Spleen (tissue), 11 donors: Measurements from ENCODE around the gene SOX5. TPM values are rescaled to one million over a fixed set of nuclear protein-coding genes. Genes with fewer than 3 reads are reported as not detected.

Experiments used
- DNase-seq: peaks from one replicate; pipeline ENCODE4 v3.0.0-alpha.2; 2020
- H3K27ac ChIP-seq, 8 donors: fragments of 200-600 bp; sonication (generic) in 7 of 8; 1 replicate in 4 of 8; 2 replicates in 4 of 8; pipeline versions ENCODE4 v1.5.0 to v1.8.0; 2016 to 2021; ENCODE audit warnings: inconsistent platforms in 4 of 8, mild to moderate bottlenecking in 4 of 8, moderate library complexity in 1 of 8
- H3K27me3 ChIP-seq, 7 donors: fragments of 200-600 bp; sonication (generic) in 6 of 7; replicated peaks in 1 of 7; 1 replicate in 4 of 7; 2 replicates in 3 of 7; pipeline versions ENCODE4 v1.5.0 to v1.8.0; 2016 to 2021; ENCODE audit warnings: inconsistent platforms in 3 of 7, mild to moderate bottlenecking in 1 of 7
- H3K36me3 ChIP-seq, 6 donors: fragments of 200-600 bp; sonication (generic) in 5 of 6; 1 replicate in 4 of 6; 2 replicates in 2 of 6; pipeline versions ENCODE4 v1.5.0 to v1.8.0; 2016 to 2021; ENCODE audit warnings: inconsistent platforms in 2 of 6
- H3K4me1 ChIP-seq, 6 donors: fragments of 200-600 bp; sonication (generic) in 5 of 6; 1 replicate in 3 of 6; 2 replicates in 3 of 6; pipeline versions ENCODE4 v1.5.0 to v1.8.0; 2016 to 2021; ENCODE audit warnings: inconsistent platforms in 3 of 6
- H3K4me3 ChIP-seq, 8 donors: fragments of 200-600 bp; sonication (generic) in 7 of 8; 1 replicate in 4 of 8; 2 replicates in 4 of 8; pipeline versions ENCODE4 v1.5.0 to v1.8.0; 2016 to 2021; ENCODE audit warnings: inconsistent platforms in 4 of 8, mild to moderate bottlenecking in 4 of 8, moderate library complexity in 2 of 8
- H3K9me3 ChIP-seq, 8 donors: fragments of 200-600 bp; sonication (generic) in 7 of 8; 1 replicate in 4 of 8; 2 replicates in 4 of 8; pipeline versions ENCODE4 v1.5.0 to v1.8.0; 2016 to 2021; ENCODE audit warnings: inconsistent platforms in 4 of 8
- POLR2A ChIP-seq, 3 donors: fragments of 450-650 bp; IDR thresholded peaks; one replicate each; pipeline ENCODE4 v1.5.1; 2017; ENCODE audit warnings: antibody characterized with exemption in 3 of 3, mild to moderate bottlenecking in 1 of 3
- POLR2AphosphoS5 ChIP-seq, 3 donors: sonication (generic); formaldehyde crosslinking; IDR thresholded peaks; one replicate each; pipeline ENCODE4 v1.5.1; 2017; ENCODE audit warnings: antibody characterized with exemption in 3 of 3
- WGBS, 5 donors: extraction: QIAGEN DNeasy Blood & Tissue Kit in 3 of 5; methylation state at CpG; one replicate each; pipeline versions ENCODE4 v1.1.5 to v1.1.7; 2013 to 2018; 5-methylcytosine and 5-hydroxymethylcytosine counted together
- intact Hi-C: fragments of 100-400 bp; cut with DNase I; formaldehyde crosslinking; loops from one replicate; pipeline ENCODE4 v1.15.0; 2023; ENCODE audit warnings: low total_unique reads
- polyA plus RNA-seq, 3 donors: library from polyadenylated mRNA; stranded (reverse); fragments of 200-250 nt; gene quantifications; one replicate each; pipeline ENCODE4 v1.2.1, GENCODE V29; 2013
- total RNA-seq, 7 donors: library from RNA; depleted of rRNA in 3 of 7; stranded (reverse); fragments of >200 nt in 3 of 7; fragmentation: NEBNext Ultra II Directional in 4 of 7; extraction: Animal tissue kit (Norgen Biotek cat#: 25700) in 4 of 7; gene quantifications; one replicate each; pipeline versions ENCODE4 v1.1.0 to v1.2.1, GENCODE V29; 2016 to 2021
- TF ChIP-seq, protein P1 (sequence below), 11 experiments: fragments of 200-600 bp in 7 of 11; fragments of 450-650 bp in 4 of 11; sonication (generic) in 4 of 11; IDR thresholded peaks in 8 of 11; conservative IDR thresholded peaks in 3 of 11; 1 replicate in 7 of 11; 2 replicates in 4 of 11; pipeline versions ENCODE4 v1.4.0 to v1.8.0; 2016 to 2021; ENCODE audit warnings: antibody characterized with exemption in 11 of 11, inconsistent platforms in 4 of 11, mild to moderate bottlenecking in 1 of 11
- donor health status: healthy with polysubstance abuse.
- donor health status: DM: no; HTN: no; CAD: no; lungs with moderate emphysema.
- donor health status: DM: no; HTN: no; CAD: no.
- donor health status: Bipolar disorder and iron deficiency.
- donor health status: healthy.
- donor health status: DM: no; HTN: no; CAD: no.
- donor health status: DM: yes; HTN: yes; CAD: no.

The SOX5 gene
- total and polyA plus RNA-seq, 10 donors, result 0.20 to 21.3 (median 8.7) TPM

DNA sequence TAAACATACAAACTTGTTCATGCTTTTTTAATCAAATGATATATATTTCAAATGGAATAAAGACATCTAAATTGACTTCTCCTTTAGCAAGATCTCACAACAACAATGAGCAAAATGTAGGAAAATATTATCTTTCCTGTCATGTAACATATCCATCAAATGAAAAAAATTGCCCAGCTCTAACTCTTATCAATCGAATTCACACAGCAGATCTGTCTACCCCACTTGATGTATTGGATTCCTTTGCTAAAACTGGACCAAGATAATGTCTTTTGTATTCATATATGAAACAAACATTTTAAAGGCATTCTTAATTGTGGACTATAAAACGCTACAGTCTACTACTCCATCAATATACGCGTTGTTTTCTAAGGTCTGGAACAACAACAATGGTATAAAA, 218.0 kb downstream of the SOX5 start:
- H3K4me3 ChIP-seq, result no peak overlapping the region
- H3K36me3 ChIP-seq, result no peaks in the 10 kb centered on the region
- H3K27ac ChIP-seq, result no peak overlapping the region
- intact Hi-C loops, result no loop called here
- no peaks in the 10 kb centered on the region for H3K27me3 ChIP-seq
- WGBS, 5 donors, result 84 to 92% (median 87%) methylated on average over 4 of the region's 4 CpGs
- no peak for DNase-seq
- no peak for TF ChIP-seq POLR2AphosphoS5 (IDR thresholded peaks at IDR 0.05)
- TF ChIP-seq, protein P1, sequence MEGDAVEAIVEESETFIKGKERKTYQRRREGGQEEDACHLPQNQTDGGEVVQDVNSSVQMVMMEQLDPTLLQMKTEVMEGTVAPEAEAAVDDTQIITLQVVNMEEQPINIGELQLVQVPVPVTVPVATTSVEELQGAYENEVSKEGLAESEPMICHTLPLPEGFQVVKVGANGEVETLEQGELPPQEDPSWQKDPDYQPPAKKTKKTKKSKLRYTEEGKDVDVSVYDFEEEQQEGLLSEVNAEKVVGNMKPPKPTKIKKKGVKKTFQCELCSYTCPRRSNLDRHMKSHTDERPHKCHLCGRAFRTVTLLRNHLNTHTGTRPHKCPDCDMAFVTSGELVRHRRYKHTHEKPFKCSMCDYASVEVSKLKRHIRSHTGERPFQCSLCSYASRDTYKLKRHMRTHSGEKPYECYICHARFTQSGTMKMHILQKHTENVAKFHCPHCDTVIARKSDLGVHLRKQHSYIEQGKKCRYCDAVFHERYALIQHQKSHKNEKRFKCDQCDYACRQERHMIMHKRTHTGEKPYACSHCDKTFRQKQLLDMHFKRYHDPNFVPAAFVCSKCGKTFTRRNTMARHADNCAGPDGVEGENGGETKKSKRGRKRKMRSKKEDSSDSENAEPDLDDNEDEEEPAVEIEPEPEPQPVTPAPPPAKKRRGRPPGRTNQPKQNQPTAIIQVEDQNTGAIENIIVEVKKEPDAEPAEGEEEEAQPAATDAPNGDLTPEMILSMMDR (IDR thresholded peaks at IDR 0.05 in 8 of 11, conservative IDR thresholded peaks at IDR 0.05 in 3 of 11), result no peak
- TF ChIP-seq POLR2A (IDR thresholded peaks at IDR 0.05), result no peak
- no peaks in the 10 kb centered on the region for H3K4me1 ChIP-seq
- H3K9me3 ChIP-seq, result no peaks in the 10 kb centered on the region

DNA sequence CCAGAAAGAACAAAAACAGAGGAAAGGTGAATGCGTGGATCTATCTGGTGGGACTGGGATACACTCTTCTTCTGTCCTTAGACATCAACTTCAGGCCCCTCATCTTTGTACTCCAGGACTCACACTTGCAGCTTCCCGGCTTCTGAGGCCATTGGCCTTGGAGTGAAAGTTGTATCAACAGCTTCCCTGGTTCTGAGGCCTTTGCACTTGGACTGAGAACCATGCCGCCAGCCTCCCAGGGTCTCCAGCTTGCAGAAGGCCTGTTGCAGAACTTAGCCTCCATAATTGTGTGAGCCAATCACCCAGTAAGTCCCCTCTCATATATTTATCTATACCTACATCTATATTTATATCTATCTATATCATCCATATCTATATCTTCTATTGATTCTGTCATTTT, 218.4 kb downstream of the SOX5 start:
- no peaks in the 10 kb centered on the region for H3K27me3 ChIP-seq
- no peaks in the 10 kb centered on the region for H3K9me3 ChIP-seq
- H3K4me1 ChIP-seq, result no peaks in the 10 kb centered on the region
- H3K36me3 ChIP-seq, result no peaks in the 10 kb centered on the region
- 85 to 95% (median 89%) methylated on average over 3 of the region's 3 CpGs for WGBS, 5 donors
- no peak overlapping the region for H3K4me3 ChIP-seq
- DNase-seq, result no peak
- intact Hi-C loops, result no loop called here
- TF ChIP-seq POLR2A (IDR thresholded peaks at IDR 0.05) (no peak), POLR2AphosphoS5 (IDR thresholded peaks at IDR 0.05) (no peak)
- TF ChIP-seq, protein P1 (IDR thresholded peaks at IDR 0.05 in 8 of 11, conservative IDR thresholded peaks at IDR 0.05 in 3 of 11), result no peak
- H3K27ac ChIP-seq, result no peak overlapping the region

DNA sequence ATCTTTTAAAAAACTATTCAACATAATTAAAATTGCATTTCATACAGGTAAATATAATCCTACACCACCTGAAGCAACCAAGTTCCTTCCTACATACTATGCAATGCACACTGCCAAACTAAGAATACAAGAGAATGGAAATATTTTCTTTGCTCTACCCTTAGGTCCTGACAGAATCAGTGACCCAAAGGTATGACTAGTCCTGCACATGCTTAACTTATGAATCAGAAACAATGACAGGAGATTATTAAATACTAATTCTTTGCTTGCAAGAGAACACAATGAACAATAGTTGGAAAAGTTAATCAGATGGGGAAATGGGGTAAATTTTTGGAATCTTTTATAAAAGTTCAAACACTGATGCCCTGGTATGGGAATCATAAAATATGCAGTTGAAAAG, 220.1 kb downstream of the SOX5 start:
- H3K27me3 ChIP-seq, result no peaks in the 10 kb centered on the region
- DNase-seq, result no peak
- no peaks in the 10 kb centered on the region for H3K9me3 ChIP-seq
- H3K27ac ChIP-seq, result no peak overlapping the region
- intact Hi-C loops, result no loop called here
- no peaks in the 10 kb centered on the region for H3K4me1 ChIP-seq
- no peaks in the 10 kb centered on the region for H3K36me3 ChIP-seq
- TF ChIP-seq, protein P1 (IDR thresholded peaks at IDR 0.05 in 8 of 11, conservative IDR thresholded peaks at IDR 0.05 in 3 of 11), result no peak
- TF ChIP-seq POLR2A (IDR thresholded peaks at IDR 0.05) (no peak), POLR2AphosphoS5 (IDR thresholded peaks at IDR 0.05) (no peak)
- no peak overlapping the region for H3K4me3 ChIP-seq

DNA sequence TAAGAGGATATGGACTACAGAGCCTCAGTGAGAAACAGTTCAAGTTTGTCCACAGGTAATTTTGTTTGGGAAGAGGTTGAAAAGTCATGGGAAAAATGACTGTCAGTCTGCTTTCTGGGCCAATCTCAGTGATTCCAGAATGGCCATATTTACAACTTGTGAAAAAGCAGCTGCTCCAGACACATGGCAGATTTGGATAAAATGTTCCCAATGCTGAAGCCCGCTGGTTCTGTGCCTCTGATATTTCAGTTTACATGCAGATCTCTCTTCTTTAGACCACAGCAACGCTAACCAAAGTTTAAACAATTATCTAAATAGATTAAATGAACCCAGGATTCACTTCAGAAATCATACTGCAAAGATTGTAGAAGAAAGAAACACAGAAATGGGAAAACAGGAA, 222.8 kb downstream of the SOX5 start:
- Histone ChIP-seq H3K4me1 (no peaks in the 10 kb centered on the region), H3K27me3 (no peaks in the 10 kb centered on the region), H3K9me3 (no peaks in the 10 kb centered on the region), H3K36me3 (no peaks in the 10 kb centered on the region), H3K27ac (no peak overlapping the region), H3K4me3 (no peak overlapping the region)
- no peak for DNase-seq
- TF ChIP-seq, protein P1 (IDR thresholded peaks at IDR 0.05 in 8 of 11, conservative IDR thresholded peaks at IDR 0.05 in 3 of 11), result no peak
- no peak for TF ChIP-seq POLR2AphosphoS5 (IDR thresholded peaks at IDR 0.05)
- no peak for TF ChIP-seq POLR2A (IDR thresholded peaks at IDR 0.05)
- intact Hi-C loops, result no loop called here
- WGBS, 5 donors, result 75 to 81% (median 78%) methylated on average over 2 of the region's 2 CpGs
